Spinal cord (tissue), 10 donors: ENCODE results near the gene LMBR1. TPM values are rescaled to one million over a fixed set of nuclear protein-coding genes. Genes with fewer than 3 reads are reported as not detected.
A peak's percentile ranks its signal among the peaks of the same experiment; 100 is the strongest.
"Not testable (repeated sequence)": the region's sequence is repeated elsewhere in the genome, so short reads cannot be mapped to it uniquely, and the experiment has no call there.

Experiments
- DNase-seq, 6 donors: peaks; one replicate each; pipeline versions ENCODE4 v3.0.0 to v3.0.0-alpha.2; 2013 to 2015; ENCODE audit warnings: low spot score in 6 of 6, low read depth in 4 of 6
- H3K27ac ChIP-seq: one replicate; pipeline ENCODE4 v1.5.1; 2013; ENCODE audit warnings: low read depth, low read length, control low read depth
- H3K27me3 ChIP-seq: one replicate; pipeline ENCODE4 v1.6.1; 2013; ENCODE audit warnings: low read length; ENCODE audit not compliant: control insufficient read depth, insufficient read depth
- H3K36me3 ChIP-seq: one replicate; pipeline ENCODE4 v1.6.1; 2013; ENCODE audit warnings: low read length; ENCODE audit not compliant: control insufficient read depth, insufficient read depth
- H3K4me1 ChIP-seq: one replicate; pipeline ENCODE4 v1.6.1; 2013; ENCODE audit warnings: low read length; ENCODE audit not compliant: control insufficient read depth, insufficient read depth
- H3K4me3 ChIP-seq: one replicate; pipeline ENCODE4 v1.5.1; 2013; ENCODE audit warnings: low read depth, low read length, control low read depth
- H3K9me3 ChIP-seq: one replicate; pipeline ENCODE4 v1.6.1; 2013; ENCODE audit warnings: low read length; ENCODE audit not compliant: control insufficient read depth, insufficient read depth
- WGBS: methylation state at CpG from one replicate; pipeline ENCODE4 v1.1.5; 2013; ENCODE audit warnings: missing lambda C conversion rate; ENCODE audit not compliant: insufficient coverage; 5-methylcytosine and 5-hydroxymethylcytosine counted together
- polyA plus RNA-seq, 2 donors: library from polyadenylated mRNA; unstranded; fragments of 120-200 nt; gene quantifications; one replicate each; pipeline ENCODE4 v1.2.1, GENCODE V29; 2013; ENCODE audit not compliant: insufficient read length in 2 of 2
- total RNA-seq, 2 donors: library from RNA; depleted of rRNA in 1 of 2; stranded (reverse); fragments of 120-200 nt in 1 of 2; fragments of >200 nt in 1 of 2; gene quantifications; one replicate each; pipeline versions ENCODE4 v1.2.3 to v1.2.4, GENCODE V29; 2013 to 2014
- donor health status: healthy.

Gene LMBR1
- total and polyA plus RNA-seq, 4 donors: 54.9 to 164 (median 64.1) TPM

- no peaks in the 10 kb centered on the region for H3K27me3 ChIP-seq
- DNase-seq: no peak
- H3K4me1 ChIP-seq: no peaks in the 10 kb centered on the region
- H3K9me3 ChIP-seq: peaks cover 14% of the 10 kb centered on the region
- H3K36me3 ChIP-seq: no peaks in the 10 kb centered on the region
- no peak overlapping the region for H3K27ac ChIP-seq
- H3K4me3 ChIP-seq: no peak overlapping the region
Observed at GRCh38 chr7:156858523-156858922, 34.5 kb downstream of the LMBR1 start.

DNA sequence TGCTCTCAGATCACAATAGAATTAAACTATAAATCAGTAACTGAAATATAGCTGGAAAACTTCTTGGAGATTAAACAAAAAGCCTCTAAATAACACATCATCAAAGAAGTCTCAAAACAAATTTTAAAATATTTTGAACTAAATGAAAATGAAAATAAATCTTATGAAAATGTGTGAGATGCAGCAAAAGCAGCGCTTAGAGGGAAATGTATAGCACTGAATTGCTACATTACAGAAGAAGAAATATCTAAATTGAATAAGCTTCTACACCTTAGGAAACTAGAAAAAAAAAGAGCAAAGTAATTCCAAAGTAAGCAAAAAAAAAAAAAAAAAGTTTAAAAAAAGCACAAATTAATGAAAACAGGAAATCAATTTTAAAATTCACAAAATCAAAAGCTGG, 35.2 kb downstream of the LMBR1 start:
- WGBS: no CpG with 5 or more reads among the region's 1 CpG
- Histone ChIP-seq H3K9me3 (peaks cover 14% of the 10 kb centered on the region), H3K4me3 (no peak overlapping the region), H3K36me3 (no peaks in the 10 kb centered on the region), H3K27ac (no peak overlapping the region), H3K4me1 (no peaks in the 10 kb centered on the region), H3K27me3 (no peaks in the 10 kb centered on the region)
- DNase-seq: no peak

- Histone ChIP-seq H3K4me3 (no peak overlapping the region), H3K9me3 (peaks cover 11% of the 10 kb centered on the region), H3K4me1 (no peaks in the 10 kb centered on the region), H3K27me3 (no peaks in the 10 kb centered on the region), H3K36me3 (no peaks in the 10 kb centered on the region), H3K27ac (no peak overlapping the region)
- no CpG with 5 or more reads among the region's 5 CpGs for WGBS
- no peak for DNase-seq
Observed at GRCh38 chr7:156854654-156855053, 38.3 kb downstream of the LMBR1 start.

GRCh38 chr7:156848979-156849378, 44.0 kb downstream of the LMBR1 start:
- H3K4me3 ChIP-seq: no peak overlapping the region
- WGBS: no CpG with 5 or more reads among the region's 3 CpGs
- no peak for DNase-seq
- no peak overlapping the region for H3K27ac ChIP-seq
- H3K27me3 ChIP-seq: no peaks in the 10 kb centered on the region
- H3K4me1 ChIP-seq: no peaks in the 10 kb centered on the region
- no peaks in the 10 kb centered on the region for H3K36me3 ChIP-seq
- peaks cover 2% of the 10 kb centered on the region for H3K9me3 ChIP-seq

DNA sequence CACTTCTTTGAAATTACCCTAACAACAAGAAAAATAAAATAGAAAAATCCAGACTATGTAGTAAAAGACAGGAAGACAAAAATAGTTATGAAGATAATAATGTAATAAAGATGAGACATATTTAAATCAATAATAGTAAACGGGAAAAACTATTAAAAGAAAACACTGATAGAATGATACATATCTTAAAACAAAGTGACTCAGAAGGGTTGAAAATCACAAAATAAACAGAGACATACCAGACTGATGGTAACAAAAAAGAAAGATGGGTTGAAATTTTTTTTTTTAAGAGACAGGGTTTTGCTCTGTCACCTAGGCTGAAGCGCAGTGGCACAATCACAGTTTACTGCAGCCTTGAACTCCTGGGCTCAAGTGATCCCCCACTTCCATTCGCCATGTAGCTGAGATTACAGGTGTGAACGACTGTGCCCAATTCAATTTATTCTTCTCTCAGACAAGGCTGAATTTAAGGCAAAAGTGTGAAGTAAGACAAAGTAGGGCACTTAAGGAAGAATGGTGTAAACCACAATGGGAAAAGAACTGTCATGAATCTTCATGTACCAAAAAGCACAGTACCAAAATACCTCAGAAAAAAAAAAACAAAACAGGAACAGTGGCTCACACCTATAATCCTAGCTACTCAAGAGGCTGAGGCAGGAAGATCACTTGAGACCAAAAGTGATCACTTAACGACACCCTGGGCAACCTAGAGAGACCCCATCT, 47.4 kb downstream of the LMBR1 start:
- Histone ChIP-seq H3K36me3 (no peaks in the 10 kb centered on the region), H3K27me3 (no peaks in the 10 kb centered on the region), H3K27ac (no peak overlapping the region), H3K4me1 (no peaks in the 10 kb centered on the region), H3K4me3 (no peak overlapping the region), H3K9me3 (peaks cover 2% of the 10 kb centered on the region)
- 100% methylated on average over 2 of the region's 5 CpGs for WGBS
- peak in 1 of 6 donors; percentile 4 for DNase-seq

DNA sequence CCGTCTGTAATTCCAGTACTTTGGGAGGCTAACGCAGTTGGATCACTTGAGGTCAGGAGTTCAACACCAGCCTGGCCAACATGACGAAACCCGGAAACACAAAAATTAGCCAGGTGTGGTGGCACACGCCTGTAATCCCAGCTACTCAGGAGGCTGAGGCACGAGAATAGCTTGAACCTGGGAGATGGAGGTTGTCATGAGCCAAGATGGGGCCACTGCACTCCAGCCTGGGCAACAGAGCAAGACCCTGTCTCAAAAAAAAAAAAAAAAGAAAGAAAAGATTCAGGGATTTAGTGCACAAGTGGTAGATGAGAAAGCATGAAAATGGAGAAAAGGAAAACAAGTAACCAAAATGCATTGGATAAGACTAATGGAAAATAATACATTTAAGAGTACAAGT, 49.4 kb downstream of the LMBR1 start:
- not testable (repeated sequence) for H3K4me3 ChIP-seq, H3K36me3 ChIP-seq, H3K9me3 ChIP-seq, H3K27ac ChIP-seq, H3K4me1 ChIP-seq, H3K27me3 ChIP-seq, DNase-seq
- 94% methylated on average over 6 of the region's 6 CpGs for WGBS

GRCh38 chr7:156843157-156843556, 49.8 kb downstream of the LMBR1 start:
- Histone ChIP-seq H3K4me3 (no peak overlapping the region), H3K9me3 (no peaks in the 10 kb centered on the region), H3K27ac (no peak overlapping the region), H3K36me3 (no peaks in the 10 kb centered on the region), H3K4me1 (no peaks in the 10 kb centered on the region), H3K27me3 (no peaks in the 10 kb centered on the region)
- no peak for DNase-seq
- WGBS: no CpG with 5 or more reads among the region's 2 CpGs

GRCh38 chr7:156842740-156843140, 50.2 kb downstream of the LMBR1 start:
- DNase-seq: peak in 1 of 6 donors; percentile 3
- Histone ChIP-seq H3K9me3 (no peaks in the 10 kb centered on the region), H3K36me3 (no peaks in the 10 kb centered on the region), H3K27me3 (no peaks in the 10 kb centered on the region), H3K27ac (no peak overlapping the region), H3K4me3 (no peak overlapping the region), H3K4me1 (no peaks in the 10 kb centered on the region)
- WGBS: 75% methylated on average over 2 of the region's 2 CpGs

DNA sequence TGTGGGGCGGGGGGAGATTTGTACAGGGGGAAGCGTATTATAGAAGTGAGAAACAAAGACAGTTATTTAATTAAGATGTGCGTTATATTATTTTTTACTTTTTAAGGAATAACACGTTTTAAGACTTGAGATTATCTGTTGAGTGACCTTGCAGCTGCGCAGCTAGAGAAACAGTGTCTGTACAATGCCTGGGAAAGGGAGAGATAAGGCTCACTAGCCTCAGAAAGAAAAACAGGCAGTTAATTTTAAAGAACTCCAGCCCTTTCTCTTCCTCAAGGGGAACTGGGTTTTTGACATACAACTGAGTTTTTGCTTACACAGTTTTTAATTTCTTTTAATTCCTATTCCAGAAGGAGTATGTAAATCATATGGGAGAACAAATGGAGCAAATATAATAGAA, 50.7 kb downstream of the LMBR1 start:
- no peaks in the 10 kb centered on the region for H3K4me1 ChIP-seq
- no peaks in the 10 kb centered on the region for H3K36me3 ChIP-seq
- no peaks in the 10 kb centered on the region for H3K27me3 ChIP-seq
- H3K9me3 ChIP-seq: no peaks in the 10 kb centered on the region
- DNase-seq: no peak
- WGBS: no CpG with 5 or more reads among the region's 5 CpGs
- no peak overlapping the region for H3K27ac ChIP-seq
- H3K4me3 ChIP-seq: no peak overlapping the region

DNA sequence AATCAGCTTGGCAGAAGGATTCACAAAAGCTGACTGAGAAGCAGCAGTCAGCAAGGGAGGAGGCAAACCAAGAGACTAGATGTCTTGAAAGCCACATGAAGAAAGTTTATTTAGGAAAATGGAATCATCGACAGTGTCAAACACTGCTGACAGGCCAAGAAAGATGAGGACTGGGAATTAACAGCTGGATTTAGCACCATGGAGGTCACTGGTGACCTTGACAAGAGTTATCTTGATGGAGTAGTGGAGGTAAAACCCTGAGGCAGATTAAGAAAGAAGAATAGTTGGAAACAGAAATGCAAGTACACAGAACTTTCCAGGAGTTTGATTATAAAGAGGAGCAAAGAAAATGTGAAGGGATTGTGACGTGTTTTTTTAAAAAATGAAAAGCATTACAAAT, 51.5 kb downstream of the LMBR1 start:
- no peaks in the 10 kb centered on the region for H3K9me3 ChIP-seq
- no peaks in the 10 kb centered on the region for H3K36me3 ChIP-seq
- no peaks in the 10 kb centered on the region for H3K27me3 ChIP-seq
- DNase-seq: no peak
- 92% methylated on average over 1 of the region's 2 CpGs for WGBS
- no peak overlapping the region for H3K27ac ChIP-seq
- no peaks in the 10 kb centered on the region for H3K4me1 ChIP-seq
- H3K4me3 ChIP-seq: no peak overlapping the region
